Measurements from ENCODE around the gene SLC22A12. TPM values are rescaled to one million over a fixed set of nuclear protein-coding genes. Genes with fewer than 3 reads are reported as not detected.
"Not testable (repeated sequence)": the region's sequence is repeated elsewhere in the genome, so short reads cannot be mapped to it uniquely, and the experiment has no call there.

Gene SLC22A12
- not detected for total RNA-seq

DNA sequence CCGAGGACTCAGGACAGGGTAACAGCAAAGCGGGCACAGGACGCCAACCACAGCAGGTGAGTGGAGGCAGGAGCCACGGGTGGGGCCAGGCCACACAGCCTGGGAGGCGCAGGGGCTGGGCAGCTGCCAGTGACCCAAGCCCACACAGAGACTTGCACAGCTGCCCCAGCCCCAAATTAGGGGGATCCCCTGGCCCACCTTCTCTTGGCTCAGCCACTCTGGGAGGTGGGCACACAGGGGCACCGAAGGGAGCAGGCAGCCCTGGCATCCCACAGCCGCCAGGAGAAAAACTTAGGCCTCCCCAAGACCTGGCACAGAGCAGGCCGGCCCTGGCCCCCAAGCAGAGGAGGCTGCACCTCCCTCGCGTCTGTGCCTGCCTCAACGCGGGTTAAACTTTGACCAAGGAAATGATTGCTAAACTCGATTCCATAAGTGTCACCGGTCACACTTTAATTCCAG is at the start of gene SLC22A12:
TSS of gene SLC22A12 (plus strand) at position 458 of the 459 bp plus-strand sequence. CDS start 337 bp downstream, outside the sequence.
- POLR2A ChIA-PET = no interaction called here

GRCh38 chr11:64542172-64543125 is 48.6 kb upstream of the SLC22A12 start:
- ChIA-PET CTCF (no interaction called here), POLR2A (no interaction called here)

More for the DNA sequence above, at the start of gene SLC22A12:
- CTCF ChIA-PET = no interaction called here

GRCh38 chr11:64543818-64544217 is 47.2 kb upstream of the SLC22A12 start:
- POLR2A ChIA-PET = no interaction called here
- CTCF ChIA-PET = no interaction called here

DNA sequence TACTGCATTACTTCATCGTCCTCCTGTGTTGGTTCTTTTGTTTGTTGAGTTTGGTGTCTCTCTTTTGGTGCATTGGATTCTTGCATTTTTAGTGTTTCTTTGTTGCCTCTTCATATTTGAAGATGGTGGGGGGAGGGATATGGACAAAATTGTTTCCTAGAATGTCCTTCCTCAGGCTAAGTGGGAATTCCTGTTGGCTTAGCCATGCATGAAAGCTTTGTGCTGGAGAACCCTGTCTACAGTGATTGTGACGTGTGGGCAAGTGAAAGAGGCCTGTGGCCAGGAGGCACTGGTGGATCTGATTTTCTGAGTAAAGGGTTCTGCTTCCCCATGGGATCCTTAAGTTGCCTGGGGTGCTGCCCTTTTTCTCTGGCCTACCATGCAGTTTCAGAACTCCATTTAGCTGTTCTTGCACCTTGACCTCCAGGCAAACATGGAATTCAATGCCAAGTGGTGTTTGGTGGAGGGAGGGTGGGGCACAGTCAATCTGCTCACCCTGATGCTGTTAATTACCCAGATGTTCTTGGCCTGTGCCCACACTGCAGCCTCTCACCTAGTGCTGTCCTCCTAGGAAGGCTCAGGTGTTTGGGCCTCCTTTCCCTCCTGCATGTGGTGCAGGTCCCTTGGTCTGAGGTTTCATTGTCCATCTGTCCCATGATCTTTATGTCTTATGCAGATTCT is 46.3 kb upstream of the SLC22A12 start:
- CTCF ChIA-PET = no interaction called here
- POLR2A ChIA-PET = no interaction called here

DNA sequence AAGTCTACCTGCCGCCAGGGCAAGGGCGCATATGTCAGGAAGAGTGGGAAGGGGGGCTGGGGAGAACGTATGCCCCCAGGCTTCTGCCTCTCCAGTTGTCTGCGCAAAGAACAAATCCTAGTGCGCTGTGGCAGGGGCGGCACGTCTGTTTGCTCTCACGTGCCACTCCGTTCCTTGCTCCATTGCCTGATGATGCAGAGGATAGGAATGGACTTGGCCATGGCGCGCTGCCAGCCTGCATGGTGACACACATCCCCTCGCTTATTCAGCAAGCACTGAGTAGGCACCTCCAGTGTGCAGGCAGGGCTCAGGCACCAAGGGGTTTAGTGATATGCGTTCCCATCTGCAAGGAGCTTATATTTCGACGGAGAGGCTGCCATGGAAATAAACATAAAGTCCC is 45.4 kb upstream of the SLC22A12 start:
- POLR2A ChIA-PET = no interaction called here
- CTCF ChIA-PET = no interaction called here

DNA sequence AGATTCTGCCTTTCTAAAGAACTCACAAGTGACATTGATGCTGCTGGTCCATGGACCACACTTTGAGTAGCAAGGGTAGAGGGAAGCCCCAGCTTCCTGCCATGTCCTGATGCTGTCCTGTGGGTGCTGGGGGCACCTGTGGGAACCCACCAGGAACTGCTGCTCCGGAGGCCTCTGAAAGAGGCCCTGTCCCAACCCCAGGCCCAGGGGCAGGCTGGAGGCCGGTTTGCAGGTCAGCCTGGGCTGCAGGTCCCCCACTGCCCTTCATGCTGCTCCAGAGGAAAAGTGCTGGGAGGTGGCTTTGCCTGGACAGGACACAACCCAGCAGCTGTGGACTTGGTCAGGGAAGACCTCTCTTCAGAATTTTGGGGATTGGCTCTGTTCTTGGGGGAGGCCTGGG is 44.8 kb upstream of the SLC22A12 start:
- ChIA-PET CTCF (no interaction called here), POLR2A (no interaction called here)

DNA sequence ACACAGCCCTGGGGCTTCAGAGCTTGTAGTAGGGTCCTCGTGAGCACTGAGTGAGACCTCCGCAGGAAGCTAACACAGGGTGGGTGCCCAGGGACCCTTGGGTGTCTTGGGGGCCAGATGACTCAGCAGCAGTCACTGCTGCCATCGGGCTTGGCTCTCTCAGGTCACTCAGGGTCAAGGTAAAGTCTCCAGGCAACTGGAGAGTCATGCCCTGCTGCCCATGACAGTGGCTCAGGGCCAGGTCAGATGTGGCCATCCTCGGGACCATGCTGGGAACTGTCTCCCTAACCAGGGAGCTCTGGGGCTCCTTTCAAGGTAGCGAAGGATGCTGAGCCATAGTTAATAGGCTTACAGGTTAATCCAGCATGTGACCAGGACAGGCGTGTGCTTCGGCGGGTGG is 44.4 kb upstream of the SLC22A12 start:
- ChIA-PET POLR2A (no interaction called here), CTCF (no interaction called here)

DNA sequence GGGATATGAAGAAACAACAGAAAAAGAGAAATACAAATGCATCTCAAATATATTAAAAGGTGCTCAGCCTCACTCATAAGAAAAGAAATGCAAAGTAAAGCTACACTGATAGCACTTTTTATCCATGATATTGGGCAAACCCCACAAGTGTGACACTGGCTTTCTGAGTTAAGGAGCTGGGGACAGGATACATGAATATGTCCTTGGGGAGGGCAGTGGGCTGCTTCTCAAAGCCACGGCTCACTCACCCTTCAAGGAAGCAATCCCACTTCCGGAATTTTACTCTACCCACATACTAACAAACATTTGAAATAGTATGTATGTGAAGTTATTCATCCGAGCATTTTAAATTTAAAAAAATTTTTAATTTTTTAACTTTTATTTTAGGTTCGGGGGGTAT is 41.1 kb upstream of the SLC22A12 start:
- CTCF ChIA-PET = no interaction called here
- POLR2A ChIA-PET = no interaction called here

- CTCF ChIA-PET = interaction anchor here (1.1 kb wide), 3 partner anchors 97 to 151 kb away, joined by 3 to 4 read pairs (median 3); no protein-coding TSS in a partner anchor
- POLR2A ChIA-PET = no interaction called here
Observed at GRCh38 chr11:64553554-64554201, 37.3 kb upstream of the SLC22A12 start.

- CTCF ChIA-PET = interaction anchor here (1.1 kb wide), 1 partner anchor 92 kb away, joined by 3 read pairs; no protein-coding TSS in a partner anchor
- POLR2A ChIA-PET = no interaction called here
Observed at GRCh38 chr11:64556044-64556720, 34.8 kb upstream of the SLC22A12 start.

GRCh38 chr11:64556721-64557250 is 34.2 kb upstream of the SLC22A12 start:
- CTCF ChIA-PET = interaction anchor here (1.1 kb wide), 1 partner anchor 91 kb away, joined by 3 read pairs; no protein-coding TSS in a partner anchor
- POLR2A ChIA-PET = no interaction called here

GRCh38 chr11:64558065-64558745 is 32.8 kb upstream of the SLC22A12 start:
- CTCF ChIA-PET = interaction anchor here (0.7 kb wide), 1 partner anchor 32 kb away, joined by 3 read pairs; no protein-coding TSS in a partner anchor
- POLR2A ChIA-PET = no interaction called here

- CTCF ChIA-PET = no interaction called here
- POLR2A ChIA-PET = no interaction called here
Observed at GRCh38 chr11:64558869-64559268, 32.2 kb upstream of the SLC22A12 start.

DNA sequence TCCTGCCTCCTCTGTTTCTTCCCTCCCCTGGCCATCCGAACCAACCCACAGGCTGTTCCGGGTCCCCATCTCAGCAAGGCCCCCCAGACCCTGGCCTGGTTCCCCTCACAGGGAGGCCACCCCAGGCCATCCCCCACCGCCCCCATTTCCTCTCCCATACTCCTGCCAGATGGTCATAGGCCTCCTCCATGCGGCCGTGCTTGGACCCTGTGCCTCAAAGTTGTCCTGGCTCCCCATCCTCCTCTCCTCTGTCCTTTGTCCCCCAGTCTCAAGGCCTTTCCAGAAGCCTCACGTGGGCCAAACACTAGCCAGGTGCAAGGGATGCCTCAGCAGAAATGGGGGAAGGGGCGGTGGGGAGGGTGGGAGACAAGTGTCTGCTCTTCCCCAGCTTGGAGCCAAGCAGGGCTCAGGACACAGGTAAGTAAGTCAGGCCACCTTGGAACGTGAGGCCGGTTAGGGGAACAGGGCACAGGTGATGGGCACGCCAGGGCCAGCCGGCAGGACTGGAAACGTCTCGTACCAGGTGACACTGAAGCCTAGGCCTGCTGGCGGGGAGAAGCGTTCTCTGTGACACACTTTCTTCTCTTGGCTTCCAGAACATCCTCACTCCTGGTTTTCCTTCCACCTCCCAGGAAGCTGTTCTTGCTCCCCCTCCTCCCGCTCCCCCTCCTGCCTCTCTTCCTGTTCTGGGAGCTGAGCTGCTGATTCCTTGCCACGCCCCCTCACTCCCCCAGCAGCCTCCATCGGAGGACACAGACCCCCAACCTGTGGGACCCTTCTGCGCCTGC is 31.5 kb upstream of the SLC22A12 start:
- POLR2A ChIA-PET = no interaction called here
- CTCF ChIA-PET = no interaction called here

DNA sequence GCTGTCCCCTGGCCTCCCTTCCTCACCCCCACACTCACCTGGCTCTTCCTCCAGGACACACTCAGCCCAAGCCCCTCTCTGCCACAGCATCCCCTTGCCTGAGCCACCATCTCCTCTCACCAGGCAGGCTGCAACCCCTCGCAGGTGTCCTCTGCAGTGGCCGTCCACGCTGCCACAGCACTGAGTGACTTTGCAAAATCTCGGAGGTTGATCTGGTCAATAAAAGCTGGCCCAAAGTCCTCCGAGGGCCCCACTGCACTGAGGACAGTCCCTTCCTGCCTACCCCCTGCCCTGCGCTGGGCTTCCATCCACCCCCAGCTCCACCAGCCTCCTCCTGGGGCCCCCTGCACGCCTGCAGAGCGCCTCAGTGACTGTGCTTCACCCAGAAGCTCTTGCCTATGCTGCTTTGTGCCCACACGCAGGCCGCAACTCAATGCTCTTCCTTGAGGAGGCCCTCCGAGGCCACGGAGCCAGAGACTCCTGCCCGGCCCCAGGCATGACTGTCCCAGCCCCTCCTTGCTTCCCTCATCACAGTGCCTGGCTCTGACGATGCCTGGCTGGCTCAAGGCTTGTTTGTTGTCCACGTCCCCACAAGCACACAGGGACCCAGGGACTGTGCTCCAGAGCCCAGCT is 30.8 kb upstream of the SLC22A12 start:
- POLR2A ChIA-PET = no interaction called here
- CTCF ChIA-PET = no interaction called here

- ChIA-PET CTCF (no interaction called here), POLR2A (no interaction called here)
Observed at GRCh38 chr11:64560941-64561340, 30.1 kb upstream of the SLC22A12 start.

DNA sequence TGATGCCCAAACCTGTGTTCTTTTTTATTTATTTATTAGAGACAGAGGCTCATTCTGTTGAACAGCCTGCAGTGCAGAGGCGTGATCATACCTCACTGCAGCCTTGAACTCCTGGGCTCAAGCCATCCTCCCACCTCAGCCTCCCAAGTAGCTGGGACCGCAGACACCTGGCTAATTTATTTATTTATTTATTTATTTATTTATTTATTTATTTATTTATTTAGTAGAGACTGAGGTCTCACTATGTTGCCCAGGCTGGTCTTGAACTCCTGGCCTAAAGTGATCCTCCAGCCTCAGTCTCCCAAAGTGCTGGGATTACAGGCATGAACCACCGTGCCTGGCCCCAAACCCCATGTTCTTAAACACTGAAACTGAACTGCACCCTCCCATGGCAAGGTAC is 29.6 kb upstream of the SLC22A12 start:
- POLR2A ChIA-PET, CTCF ChIA-PET: not testable (repeated sequence)

Data from activated CD8-positive, alpha-beta memory T cell treated with anti-CD3 and anti-CD28 coated beads for 36 hours (primary cell).